GM19438 (cell line): ENCODE measurements around the gene TRIM71.

Experiments used
- ATAC-seq: cut with Tn5 transposase; IDR thresholded peaks from one replicate; pipeline ENCODE4 v1.9.1; 2021; ENCODE audit warnings: low read depth; ENCODE audit not compliant: unreplicated experiment

The TRIM71 gene

GRCh38 chr3:32862247-32862935 lies 44.6 kb downstream of the TRIM71 start:
- no peak for ATAC-seq

- ATAC-seq, result no peak
Observed at GRCh38 chr3:32862936-32863487, 45.2 kb downstream of the TRIM71 start.

GRCh38 chr3:32865383-32865782 lies 47.6 kb downstream of the TRIM71 start:
- ATAC-seq, result no peak

- no peak for ATAC-seq
Observed at GRCh38 chr3:32866533-32866932, 48.7 kb downstream of the TRIM71 start.

DNA sequence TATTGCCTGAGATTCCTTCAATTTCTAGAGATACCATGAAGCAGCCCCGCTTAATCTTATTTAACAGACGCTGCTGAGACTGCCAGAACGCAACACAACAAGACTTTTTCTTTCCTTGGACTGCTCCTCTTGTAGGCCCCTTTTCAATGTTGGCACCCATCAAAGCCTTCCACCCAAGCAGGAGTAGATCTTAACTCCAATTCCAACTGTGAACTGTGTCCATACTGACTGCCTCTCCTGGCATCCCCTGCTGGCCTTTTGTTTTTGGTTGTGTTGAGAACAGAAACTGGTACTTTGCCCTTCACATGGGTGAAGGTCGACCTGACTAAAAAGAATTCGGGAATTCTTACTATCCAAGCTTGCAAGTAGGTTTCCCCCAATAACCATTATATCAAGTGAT lies 50.2 kb downstream of the TRIM71 start:
- ATAC-seq, result no peak

DNA sequence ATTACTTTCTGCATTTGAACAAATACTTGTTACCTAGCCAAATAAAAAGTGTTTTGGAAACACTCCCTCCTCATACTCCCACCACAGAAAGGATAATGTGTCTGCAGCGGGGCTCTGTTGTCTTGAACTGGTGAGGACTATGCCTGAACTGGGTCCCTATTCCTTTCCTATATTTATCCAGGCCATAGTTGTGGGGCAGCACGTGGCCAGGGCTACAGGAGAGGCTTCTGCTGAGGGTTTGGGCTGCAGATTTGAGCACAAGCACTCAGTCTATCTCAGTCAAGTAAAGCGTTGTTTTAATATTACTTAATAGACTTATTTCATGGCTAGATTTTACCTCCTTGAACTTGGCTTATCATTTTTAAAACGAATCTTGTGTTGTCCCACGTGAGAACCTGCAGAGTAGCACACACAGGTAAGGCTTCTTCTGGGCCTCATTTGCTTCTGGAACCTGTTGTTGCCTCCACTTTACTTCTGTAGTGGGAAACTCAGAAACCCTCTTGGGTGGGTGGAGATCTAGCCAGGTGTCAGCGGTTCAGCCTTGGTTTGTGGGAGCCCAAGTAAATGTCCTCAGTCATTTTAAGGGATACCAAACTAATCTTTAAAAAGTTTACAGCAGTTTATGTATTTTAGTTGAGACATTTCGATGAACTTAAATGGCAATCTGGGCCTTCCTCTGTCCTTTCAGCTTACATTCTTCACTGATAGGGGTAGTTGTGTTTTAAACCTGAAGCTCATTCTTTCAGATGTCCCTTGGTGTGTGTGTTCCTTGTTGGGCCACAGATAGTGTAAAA lies 51.1 kb downstream of the TRIM71 start:
- ATAC-seq, result no peak

- ATAC-seq, result no peak
Observed at GRCh38 chr3:32869513-32870047, 51.8 kb downstream of the TRIM71 start.

DNA sequence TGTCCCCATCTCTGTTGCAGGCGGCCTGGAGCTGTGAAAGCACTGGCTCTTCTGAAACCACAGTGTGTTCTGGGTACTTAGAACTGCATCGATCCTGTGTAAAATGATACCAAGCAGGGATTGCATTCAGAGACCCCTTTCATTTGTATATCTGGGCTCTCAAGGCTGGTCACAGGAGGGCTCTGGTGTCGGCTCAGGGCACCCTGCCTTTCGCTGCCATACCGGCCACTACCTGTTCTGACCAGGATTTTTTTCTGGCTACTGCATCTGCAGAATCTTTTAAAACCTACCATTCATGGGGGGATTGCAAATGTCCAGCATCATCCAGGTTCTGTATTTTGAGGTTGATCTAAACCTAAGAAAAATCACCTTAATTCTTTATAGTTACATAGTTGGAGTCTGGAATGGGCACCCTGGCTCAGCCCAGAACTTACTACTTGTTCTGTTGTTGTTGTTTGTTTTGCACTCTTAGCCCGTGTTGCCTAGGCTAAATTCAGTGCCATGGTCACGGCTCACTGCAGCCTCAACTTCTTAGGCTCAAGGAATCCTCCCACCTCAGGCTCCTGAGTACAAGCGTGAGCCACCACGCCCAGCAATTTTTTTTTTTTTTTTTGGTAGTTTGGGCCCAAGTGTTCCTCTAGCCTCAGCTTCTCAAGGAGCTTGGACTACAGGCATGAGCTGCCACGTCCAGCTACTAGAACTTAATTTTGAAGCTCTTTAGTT lies 52.7 kb downstream of the TRIM71 start:
- ATAC-seq, result no peak

DNA sequence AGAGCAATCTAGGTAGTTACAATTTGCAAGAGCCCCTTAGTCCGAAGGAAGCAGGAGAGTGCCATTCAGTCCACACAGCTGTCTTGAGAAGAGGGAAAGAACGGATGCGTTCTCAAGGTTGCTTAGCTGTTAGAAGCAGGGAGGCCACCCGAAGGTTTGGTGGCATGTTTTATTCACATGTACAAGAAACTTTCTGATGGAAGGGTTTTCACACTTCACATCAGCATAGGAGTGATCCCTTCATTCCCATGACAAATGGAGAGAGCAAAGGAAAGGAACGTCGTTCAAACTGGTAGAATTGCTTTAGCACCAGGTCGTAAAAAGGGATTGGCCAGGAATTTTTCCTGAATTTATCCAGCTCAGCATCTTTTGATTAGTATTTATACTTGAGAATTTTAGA lies 53.5 kb downstream of the TRIM71 start:
- no peak for ATAC-seq

- no peak for ATAC-seq
Observed at GRCh38 chr3:32872487-32873382, 54.9 kb downstream of the TRIM71 start.

DNA sequence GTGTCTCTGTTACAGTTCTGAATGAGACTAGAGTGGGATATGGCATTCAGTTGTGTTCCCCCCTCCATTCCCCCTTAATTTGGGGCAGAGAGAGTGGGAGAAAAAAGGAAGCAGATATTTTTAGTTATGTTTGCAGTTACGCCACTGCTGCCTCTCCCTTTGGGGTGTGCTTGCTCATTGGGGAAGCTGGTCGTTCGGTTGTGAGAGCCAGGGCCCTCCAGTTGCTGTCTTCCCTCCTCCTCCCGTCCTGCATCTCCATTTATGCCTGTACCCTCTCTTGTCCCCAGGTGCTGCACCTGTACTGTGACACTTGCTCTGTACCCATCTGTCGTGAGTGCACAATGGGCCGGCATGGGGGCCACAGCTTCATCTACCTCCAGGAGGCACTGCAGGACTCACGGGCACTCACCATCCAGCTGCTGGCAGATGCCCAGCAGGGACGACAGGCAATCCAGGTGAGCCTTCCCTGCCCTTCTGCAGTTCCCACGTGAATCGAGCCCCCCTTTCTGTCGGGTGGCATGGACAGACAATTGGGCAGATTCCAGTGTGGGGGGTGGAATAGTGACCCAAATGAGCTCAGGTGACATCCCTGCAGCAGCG lies 55.8 kb downstream of the TRIM71 start:
- no peak for ATAC-seq

GRCh38 chr3:32876920-32877319 lies 59.1 kb downstream of the TRIM71 start:
- no peak for ATAC-seq

GRCh38 chr3:32877598-32877997 lies 59.8 kb downstream of the TRIM71 start:
- ATAC-seq, result no peak

- no peak for ATAC-seq
Observed at GRCh38 chr3:32880225-32880624, 62.4 kb downstream of the TRIM71 start.

DNA sequence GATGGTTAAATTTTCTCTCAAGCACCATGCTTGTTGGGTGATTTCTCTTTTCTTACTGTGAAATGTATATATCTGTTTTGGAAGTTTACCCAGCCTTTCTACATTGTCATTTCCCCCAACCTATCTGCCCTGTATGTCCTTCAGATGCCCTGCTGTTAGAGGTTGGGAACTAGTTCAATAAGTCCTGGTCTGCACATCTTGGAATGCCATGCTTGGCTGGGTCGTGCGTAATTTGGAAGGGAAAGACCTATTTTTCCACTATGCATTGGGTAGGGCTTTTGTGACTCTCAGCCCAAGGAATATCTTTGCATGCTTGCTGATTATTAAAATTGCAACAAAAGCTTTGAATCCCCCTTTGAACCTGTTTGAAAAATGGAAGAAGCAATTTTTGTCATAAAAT lies 63.8 kb downstream of the TRIM71 start:
- ATAC-seq, result no peak

- peak; percentile 54 for ATAC-seq
Observed at GRCh38 chr3:32882189-32882588, 64.4 kb downstream of the TRIM71 start.

GRCh38 chr3:32882603-32883025 lies 64.8 kb downstream of the TRIM71 start:
- ATAC-seq, result peak; percentile 78

DNA sequence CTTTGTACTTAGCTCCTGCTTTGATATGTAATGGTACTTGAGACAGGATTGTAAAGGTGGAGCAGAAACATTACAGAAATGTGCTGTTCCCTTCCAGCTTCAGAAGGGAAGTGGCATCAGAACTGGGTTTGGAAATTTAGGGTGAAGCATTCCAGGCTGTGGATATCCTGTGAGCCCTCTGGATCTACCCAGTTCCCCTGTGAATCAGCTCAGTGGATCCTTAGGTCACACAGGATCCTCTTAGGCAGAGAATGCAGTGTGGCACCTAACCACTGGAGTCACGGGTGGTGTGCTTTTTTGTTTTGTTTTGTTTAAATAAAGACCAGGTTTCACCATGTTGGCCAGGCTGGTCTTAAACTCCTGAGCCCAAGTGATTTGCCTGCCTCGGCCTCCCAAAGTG lies 66.0 kb downstream of the TRIM71 start:
- ATAC-seq, result no peak

- ATAC-seq, result no peak
Observed at GRCh38 chr3:32884591-32884990, 66.8 kb downstream of the TRIM71 start.
